Raji (cell line): Measurements from ENCODE around the gene TRIM3.

Experiments used
- POLR2A ChIP-seq: IDR thresholded peaks from 2 replicates; pipeline ENCODE4 v1.6.1; 2011; ENCODE audit warnings: low read depth, low read length, control low read depth; ENCODE audit not compliant: insufficient read depth

The TRIM3 gene

DNA sequence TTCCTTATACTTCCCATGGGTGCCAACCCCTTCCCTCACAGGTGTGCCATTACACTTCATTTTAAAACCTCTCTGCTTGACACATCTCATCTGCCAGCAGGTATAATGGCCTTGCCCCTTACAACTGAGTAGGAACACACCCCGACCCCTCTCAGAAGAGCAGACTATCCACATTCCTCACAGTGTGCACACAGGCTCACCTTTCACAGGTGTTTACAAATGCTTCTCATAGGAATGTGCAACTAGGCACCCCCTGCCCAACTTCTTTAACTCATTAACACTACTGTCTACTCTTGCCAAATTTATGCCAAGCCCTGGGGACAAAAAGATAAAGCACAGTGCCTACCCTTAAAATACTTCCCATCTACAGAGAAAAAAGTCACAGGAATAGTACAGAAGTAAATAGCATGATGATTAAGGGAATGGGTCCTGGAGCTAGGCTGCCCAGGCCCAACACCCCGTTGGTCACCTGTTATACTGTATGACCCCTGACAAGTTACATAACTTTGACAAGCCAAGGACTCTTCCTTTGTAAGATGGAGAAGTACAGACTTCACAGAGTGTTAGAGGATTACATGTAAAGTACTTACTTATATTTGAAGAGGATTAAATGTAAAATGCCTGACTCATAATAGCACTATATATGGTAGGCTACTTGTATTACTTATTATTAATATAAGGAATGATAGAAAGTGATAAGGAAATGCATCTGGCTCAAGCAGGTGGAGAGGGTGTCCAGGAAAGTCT lies 15.2 kb downstream of the TRIM3 start:
- no peak for TF ChIP-seq POLR2A

DNA sequence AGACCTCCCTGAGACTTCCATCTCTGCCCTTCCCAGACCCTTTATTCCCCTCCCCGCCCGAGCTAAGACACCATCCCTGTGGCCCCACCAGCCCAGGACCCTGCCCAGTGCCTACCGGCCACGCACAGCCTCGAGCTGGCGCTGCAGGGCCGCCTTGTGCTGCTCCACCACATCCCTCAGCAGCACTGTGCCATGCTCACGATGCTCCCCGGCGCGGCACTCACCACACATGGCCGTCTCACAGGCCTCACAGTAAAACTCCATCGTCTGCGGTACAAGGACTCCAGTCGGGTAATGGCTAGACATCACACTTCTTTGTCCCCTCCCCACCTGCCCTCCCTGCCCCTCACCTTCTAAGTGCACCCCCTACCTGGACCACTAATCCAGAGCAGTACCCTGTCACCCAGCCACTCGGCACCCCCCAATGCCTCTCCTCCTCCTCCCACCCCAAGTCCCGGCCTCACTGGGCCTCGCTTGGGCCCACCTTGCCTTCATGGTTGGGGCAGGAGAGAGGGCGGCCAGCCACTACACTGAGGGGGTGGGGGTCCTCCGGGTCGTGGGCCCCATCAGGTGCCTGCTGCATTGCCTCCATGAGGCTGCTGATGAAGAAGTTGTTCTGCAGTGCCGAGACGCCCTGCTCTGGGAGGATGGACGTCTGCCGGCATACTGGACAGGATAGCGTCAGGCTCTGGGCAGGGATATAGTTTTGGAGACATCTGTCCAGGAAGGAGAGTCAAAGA lies 16.0 kb downstream of the TRIM3 start:
- TF ChIP-seq POLR2A = no peak

- no peak for TF ChIP-seq POLR2A
Observed at GRCh38 chr11:6456361-6457073, 17.2 kb downstream of the TRIM3 start.

DNA sequence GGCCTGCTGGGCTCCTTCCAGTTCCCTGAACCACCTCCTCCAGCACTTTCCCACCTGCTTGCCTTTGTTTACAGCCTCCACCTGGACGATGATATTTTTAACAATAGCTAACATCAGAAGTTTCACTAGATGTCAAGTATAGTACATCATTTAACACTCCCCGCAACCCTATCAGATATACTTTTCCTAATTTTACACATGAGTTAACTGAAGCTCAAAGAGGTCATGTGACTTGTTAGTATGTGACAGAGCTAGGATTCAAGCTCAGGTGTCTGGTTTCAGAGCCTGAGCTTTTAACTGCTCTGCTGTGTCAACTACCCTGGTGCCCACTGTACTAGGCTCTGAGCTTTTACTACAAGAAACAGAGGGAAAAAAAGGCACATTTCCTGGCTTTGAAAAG lies 18.7 kb downstream of the TRIM3 start:
- no peak for TF ChIP-seq POLR2A

GRCh38 chr11:6453152-6453551 lies 20.6 kb downstream of the TRIM3 start:
- no peak for TF ChIP-seq POLR2A

DNA sequence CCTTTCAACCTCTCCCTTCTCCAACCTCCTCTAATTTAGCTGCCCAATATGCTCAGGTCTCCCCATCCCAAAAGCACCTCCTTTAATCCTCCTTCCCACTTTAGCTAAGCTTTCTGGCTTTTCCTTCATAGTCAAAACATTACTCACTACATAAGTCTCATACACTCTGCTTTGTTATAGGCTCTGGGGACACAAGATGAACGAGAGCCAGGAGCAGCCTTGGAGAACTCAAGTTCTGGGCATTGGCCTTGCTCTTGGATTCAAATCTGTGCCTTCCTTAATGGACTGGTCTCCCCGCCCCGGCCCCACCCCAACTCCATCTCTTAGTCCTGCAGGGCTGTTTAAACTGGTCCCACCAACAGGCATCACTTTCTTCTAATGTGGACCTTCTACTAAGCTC lies 21.5 kb downstream of the TRIM3 start:
- TF ChIP-seq POLR2A = no peak

DNA sequence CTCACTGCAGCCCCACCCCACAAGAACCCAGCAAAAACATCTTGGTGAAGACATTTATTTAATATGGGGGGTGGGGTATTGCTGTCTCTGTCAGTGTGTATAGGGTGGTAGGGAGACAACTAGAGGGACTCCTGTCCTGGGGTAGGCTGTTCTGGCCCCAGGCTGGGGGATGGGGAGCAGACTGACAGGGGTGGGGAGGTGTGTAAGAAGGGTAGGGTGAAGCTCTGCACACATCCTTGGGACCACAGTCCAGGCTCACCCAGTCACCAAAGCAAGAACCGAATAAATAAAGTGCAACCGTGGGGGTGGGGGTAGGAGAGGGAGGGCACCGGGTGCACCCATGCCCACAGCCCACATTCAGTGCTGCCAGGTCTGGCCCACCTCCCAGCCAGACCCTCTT lies 25.2 kb downstream of the TRIM3 start:
- no peak for TF ChIP-seq POLR2A

DNA sequence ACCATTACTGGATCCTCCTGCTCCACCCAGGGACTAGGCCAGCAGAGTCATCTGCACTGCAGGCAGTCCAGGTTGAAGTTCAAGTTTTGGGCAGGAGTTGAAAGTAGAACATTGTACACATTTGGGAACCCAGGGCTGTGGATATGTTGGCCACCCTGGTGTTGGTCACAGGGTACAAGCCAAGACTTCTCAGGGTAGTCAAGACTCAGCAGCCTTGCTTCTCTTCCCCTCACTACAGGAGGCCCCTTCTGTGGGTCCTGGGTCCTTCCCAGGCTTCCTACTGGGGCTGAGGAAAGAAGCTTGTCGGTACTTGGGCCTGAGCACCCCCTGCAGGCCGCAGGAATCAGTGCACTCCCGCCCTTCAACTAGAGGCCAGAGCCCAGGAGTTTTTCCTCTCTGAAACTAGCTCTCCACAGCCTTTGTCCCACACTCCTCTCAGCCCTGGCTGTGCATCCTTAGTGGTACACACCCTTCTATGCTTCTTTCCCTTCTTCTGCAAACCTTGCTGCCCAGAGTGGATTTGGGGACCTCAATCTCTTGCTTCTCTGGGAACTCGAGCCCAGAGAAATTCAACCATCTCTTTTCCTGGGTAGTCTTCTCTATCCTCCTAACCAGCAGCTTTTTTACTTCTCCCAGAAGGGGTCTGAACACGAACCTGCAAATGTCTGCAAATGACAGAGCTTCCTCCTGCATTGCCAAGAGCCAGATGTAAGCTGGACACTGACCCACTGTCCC lies 30.3 kb downstream of the TRIM3 start:
- TF ChIP-seq POLR2A = no peak

DNA sequence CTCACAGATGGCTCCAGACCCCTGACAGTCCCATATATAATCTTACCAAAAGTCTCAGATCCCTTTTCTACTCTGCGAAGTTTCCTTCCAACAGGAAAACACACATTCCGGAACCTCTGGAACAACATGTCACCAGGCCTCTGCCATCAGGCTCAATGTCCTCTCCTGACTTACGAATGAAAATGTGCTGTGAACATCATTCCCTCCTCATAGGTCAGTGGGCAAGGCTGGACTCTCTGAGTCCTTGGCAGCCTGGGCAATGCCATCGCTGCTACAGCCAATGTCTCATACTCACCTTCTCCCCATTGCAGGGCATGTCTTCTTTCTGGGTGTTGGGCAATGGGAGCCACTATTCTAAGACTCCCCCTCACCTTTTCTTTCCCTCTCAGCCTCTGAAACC lies 31.3 kb downstream of the TRIM3 start:
- TF ChIP-seq POLR2A = no peak

DNA sequence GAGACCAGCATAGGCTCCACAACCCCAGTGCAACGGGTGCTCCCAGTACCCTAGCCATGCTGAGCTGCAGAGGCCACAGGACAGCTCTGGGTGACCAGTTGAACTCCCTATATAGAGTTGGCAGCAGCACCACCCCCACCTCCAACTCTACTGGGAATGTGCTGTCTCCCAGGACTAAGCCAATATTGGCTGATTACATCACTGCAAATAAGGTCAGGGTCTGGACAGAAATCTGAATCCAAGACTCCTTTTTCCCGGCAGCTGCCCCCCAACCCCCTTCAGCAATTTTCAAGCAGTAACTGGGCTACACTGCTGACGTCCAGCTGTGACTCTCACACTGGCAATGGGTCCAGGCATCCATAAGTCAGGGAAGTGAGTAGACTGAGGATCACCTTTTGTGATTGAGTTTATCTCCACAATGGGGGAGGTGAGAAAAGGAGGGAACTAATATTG lies 32.8 kb downstream of the TRIM3 start, which contains the start of gene HPX:
TSS of gene HPX (minus strand) at position 82 of the 453 bp plus-strand sequence. CDS start at position 58, 24 bp downstream.
- TF ChIP-seq POLR2A = no peak

- TF ChIP-seq POLR2A = no peak
Observed at GRCh38 chr11:6438979-6439571, 34.7 kb downstream of the TRIM3 start.

DNA sequence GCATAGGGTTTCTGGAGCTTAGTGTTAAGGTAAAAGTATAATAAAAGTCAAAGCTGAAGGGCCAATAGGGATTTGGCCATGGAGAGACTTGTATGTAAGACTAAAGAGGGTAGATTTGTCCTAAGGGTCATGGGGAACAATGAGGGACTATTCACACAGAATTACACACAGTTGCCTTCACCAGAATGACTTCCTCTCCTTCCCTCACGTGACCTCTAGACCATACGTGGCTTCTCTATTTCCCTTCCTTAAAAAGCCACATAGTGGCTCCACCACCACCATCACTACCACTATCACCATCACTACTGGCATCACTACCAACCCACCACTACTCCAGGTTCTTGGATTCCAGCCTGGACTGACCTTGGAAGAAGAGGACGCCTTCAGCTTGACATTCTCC lies 35.7 kb downstream of the TRIM3 start:
- no peak for TF ChIP-seq POLR2A

DNA sequence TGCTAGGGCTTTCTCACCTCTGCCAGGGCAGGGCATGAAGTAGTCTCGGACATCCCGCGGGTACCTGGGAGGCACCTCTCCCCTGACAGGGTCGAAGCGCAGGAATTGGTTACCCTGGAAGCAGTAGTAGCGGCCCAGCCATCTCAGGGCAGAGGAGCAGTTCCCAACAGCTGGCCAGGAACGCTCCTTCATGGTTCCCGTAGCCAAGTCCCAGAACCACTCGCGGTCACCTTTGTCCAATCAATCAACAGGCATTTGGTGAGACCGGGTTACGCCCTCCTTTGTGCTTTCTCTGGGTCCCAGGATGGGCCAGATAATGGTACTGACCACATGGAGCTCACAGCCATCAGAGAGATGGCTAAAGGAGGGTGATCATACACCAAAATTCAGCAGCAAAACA lies 36.3 kb downstream of the TRIM3 start:
- TF ChIP-seq POLR2A = no peak

- TF ChIP-seq POLR2A = no peak
Observed at GRCh38 chr11:6433998-6434660, 39.6 kb downstream of the TRIM3 start.

GRCh38 chr11:6431861-6432260 lies 41.9 kb downstream of the TRIM3 start:
- TF ChIP-seq POLR2A = no peak

DNA sequence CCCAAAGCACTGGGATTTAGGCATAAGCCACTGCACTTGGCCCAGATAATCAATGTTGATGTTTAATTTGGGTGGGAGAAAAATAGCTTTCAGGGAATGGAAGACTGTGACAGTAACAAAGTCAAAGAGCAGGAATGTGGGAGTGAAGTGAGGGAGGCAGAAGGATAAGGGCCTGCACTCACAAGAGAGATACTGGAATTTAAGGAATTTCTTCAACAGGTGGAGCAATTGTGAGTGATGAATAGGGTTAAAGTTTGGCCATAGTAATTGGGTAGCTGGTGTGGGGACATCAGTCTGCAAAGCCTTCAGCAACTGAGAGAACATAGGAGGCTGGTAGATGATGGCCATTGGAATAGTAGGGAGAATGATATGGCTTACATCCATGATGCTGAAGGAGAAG lies 46.2 kb downstream of the TRIM3 start:
- no peak for TF ChIP-seq POLR2A
